Peyer's patch (tissue), 4 donors: ENCODE measurements around the gene HEPACAM2.

Experiments
- POLR2A ChIP-seq, 2 donors: fragments of 450-650 bp; IDR thresholded peaks; one replicate each; pipeline ENCODE4 v1.5.1; 2017; ENCODE audit warnings: antibody characterized with exemption in 2 of 2, mild to moderate bottlenecking in 2 of 2, moderate library complexity in 2 of 2
- TF ChIP-seq, protein P1 (sequence below), 6 experiments: fragments of 450-650 bp in 4 of 6; fragments of 200-600 bp in 2 of 6; sonication (generic) in 1 of 6; IDR thresholded peaks; one replicate each; pipeline ENCODE4 v1.5.1; 2017 to 2019; ENCODE audit warnings: antibody characterized with exemption in 6 of 6, mild to moderate bottlenecking in 3 of 6, moderate library complexity in 1 of 6

DNA sequence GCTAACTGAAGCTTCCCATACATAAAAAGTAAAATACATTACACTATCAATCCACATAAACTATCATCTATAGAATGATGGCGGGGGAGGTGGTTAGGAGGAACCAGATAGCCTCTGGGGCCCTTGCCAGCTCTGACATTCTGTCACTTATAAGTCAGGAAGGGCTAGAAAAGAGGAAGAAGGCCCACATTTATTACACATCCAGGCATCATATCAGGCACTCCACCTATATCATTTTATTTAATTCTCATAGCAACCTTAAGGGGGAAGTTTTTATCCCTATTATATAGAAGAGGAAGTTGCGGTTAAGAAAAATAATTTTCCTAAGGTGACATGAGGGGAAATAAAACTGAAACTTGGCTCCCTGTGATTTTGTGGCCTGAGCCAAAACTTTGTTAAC lies 29.9 kb downstream of the HEPACAM2 start:
- TF ChIP-seq POLR2A (IDR thresholded peaks at IDR 0.05): no peak
- TF ChIP-seq, protein P1, sequence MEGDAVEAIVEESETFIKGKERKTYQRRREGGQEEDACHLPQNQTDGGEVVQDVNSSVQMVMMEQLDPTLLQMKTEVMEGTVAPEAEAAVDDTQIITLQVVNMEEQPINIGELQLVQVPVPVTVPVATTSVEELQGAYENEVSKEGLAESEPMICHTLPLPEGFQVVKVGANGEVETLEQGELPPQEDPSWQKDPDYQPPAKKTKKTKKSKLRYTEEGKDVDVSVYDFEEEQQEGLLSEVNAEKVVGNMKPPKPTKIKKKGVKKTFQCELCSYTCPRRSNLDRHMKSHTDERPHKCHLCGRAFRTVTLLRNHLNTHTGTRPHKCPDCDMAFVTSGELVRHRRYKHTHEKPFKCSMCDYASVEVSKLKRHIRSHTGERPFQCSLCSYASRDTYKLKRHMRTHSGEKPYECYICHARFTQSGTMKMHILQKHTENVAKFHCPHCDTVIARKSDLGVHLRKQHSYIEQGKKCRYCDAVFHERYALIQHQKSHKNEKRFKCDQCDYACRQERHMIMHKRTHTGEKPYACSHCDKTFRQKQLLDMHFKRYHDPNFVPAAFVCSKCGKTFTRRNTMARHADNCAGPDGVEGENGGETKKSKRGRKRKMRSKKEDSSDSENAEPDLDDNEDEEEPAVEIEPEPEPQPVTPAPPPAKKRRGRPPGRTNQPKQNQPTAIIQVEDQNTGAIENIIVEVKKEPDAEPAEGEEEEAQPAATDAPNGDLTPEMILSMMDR (IDR thresholded peaks at IDR 0.05): no peak
